Endothelial cell of umbilical vein (primary cell): ENCODE measurements around the gene SYTL3. TPM values are rescaled to one million over a fixed set of nuclear protein-coding genes. Genes with fewer than 3 reads are reported as not detected.
A peak's percentile ranks its signal among the peaks of the same experiment; 100 is the strongest.

Experiments used
- BruUV-seq: library from RNA; stranded (reverse); fragments of 400-500 nt; replicated peaks from 2 replicates; lab custom pipeline; 2021; lab: Mats Ljungman, UMichigan
- CTCF ChIA-PET: fragments of 300-600, 350-600 bp; sonication (Branson Sonifier 250); formaldehyde crosslinking; loops from one replicate; lab custom pipeline; 2021; ENCODE audit warnings: antibody characterized with exemption, inconsistent platforms; lab: Charles Lee
- POLR2A ChIA-PET: fragments of 300-600, 350-600 bp; sonication (Branson Sonifier 250); formaldehyde crosslinking; loops from one replicate; lab custom pipeline; 2021; ENCODE audit warnings: antibody characterized with exemption, inconsistent platforms; lab: Charles Lee
- DNase-seq: peaks from one replicate; pipeline ENCODE4 v3.0.0-alpha.2; 2011; ENCODE audit warnings: low read depth, low spot score
- FAIRE-seq: peaks from 2 replicates; lab custom pipeline; 2011; peaks lifted over from hg19 to GRCh38; lab: Jason Lieb, UNC
- H2AFZ ChIP-seq: 2 replicates; pipeline ENCODE4 v1.6.0; 2012; ENCODE audit warnings: low read depth, low read length, control low read depth, inconsistent platforms
- H3K27ac ChIP-seq: 2 replicates; pipeline ENCODE4 v1.5.1; 2011; ENCODE audit warnings: low read depth, mild to moderate bottlenecking, control low read depth, low read length, moderate library complexity; ENCODE audit not compliant: insufficient read depth
- H3K27me3 ChIP-seq, 2 experiments: 2 replicates each; pipeline versions ENCODE4 v1.6.0 to v1.6.1; 2011; ENCODE audit warnings: low read length in 2 of 2, mixed read lengths in 1 of 2; ENCODE audit not compliant: control insufficient read depth in 2 of 2, insufficient read depth in 2 of 2
- H3K36me3 ChIP-seq, 2 experiments: 2 replicates in 1 of 2; 3 replicates in 1 of 2; pipeline ENCODE4 v1.5.1; 2011; ENCODE audit warnings: low read length in 2 of 2, mild to moderate bottlenecking in 1 of 2, moderate library complexity in 1 of 2; ENCODE audit not compliant: control insufficient read depth in 2 of 2, insufficient read depth in 2 of 2; ENCODE audit errors: extremely low read depth in 1 of 2
- H3K4me1 ChIP-seq: 3 replicates; pipeline ENCODE4 v1.5.1; 2011; ENCODE audit warnings: mild to moderate bottlenecking, low read length; ENCODE audit not compliant: control insufficient read depth, insufficient read depth; ENCODE audit errors: extremely low read depth
- H3K4me2 ChIP-seq: 2 replicates; pipeline ENCODE4 v1.6.1; 2011; ENCODE audit warnings: low read length, control low read depth, mixed read lengths; ENCODE audit not compliant: insufficient read depth
- H3K4me3 ChIP-seq, 3 experiments: fragments of 200-600 bp in 1 of 3; sonication (generic), shearing (Covaris generic) in 1 of 3; replicated peaks in 1 of 3; 2 replicates each; pipeline ENCODE4 v1.5.1; 2011 to 2016; ENCODE audit warnings: control low read depth in 3 of 3, low read length in 3 of 3, mild to moderate bottlenecking in 2 of 3, inconsistent platforms in 1 of 3, low read depth in 1 of 3, moderate library complexity in 1 of 3; ENCODE audit not compliant: insufficient read depth in 1 of 3
- H3K79me2 ChIP-seq: 2 replicates; pipeline ENCODE4 v1.6.0; 2012; ENCODE audit warnings: low read length, inconsistent platforms; ENCODE audit not compliant: control insufficient read depth, insufficient read depth
- H3K9ac ChIP-seq: replicated peaks from 2 replicates; pipeline ENCODE3; 2011; ENCODE audit warnings: low read length, control low read depth; ENCODE audit not compliant: insufficient read depth; ENCODE audit errors: extremely low read depth
- H3K9me1 ChIP-seq: replicated peaks from 3 replicates; pipeline ENCODE4 v1.6.0; 2011; ENCODE audit warnings: mild to moderate bottlenecking, low read length; ENCODE audit not compliant: control insufficient read depth, insufficient read depth; ENCODE audit errors: extremely low read depth
- H3K9me3 ChIP-seq: replicated peaks from 2 replicates; pipeline ENCODE4 v1.5.1; 2012; ENCODE audit warnings: low read length, inconsistent platforms; ENCODE audit not compliant: control insufficient read depth, insufficient read depth
- H4K20me1 ChIP-seq: replicated peaks from 2 replicates; pipeline ENCODE3; 2011; ENCODE audit warnings: mild to moderate bottlenecking, low read length; ENCODE audit not compliant: control insufficient read depth, insufficient read depth; ENCODE audit errors: extremely low read depth
- EZH2 ChIP-seq: IDR thresholded peaks from 2 replicates; pipeline ENCODE4 v1.6.1; 2012; ENCODE audit warnings: borderline replicate concordance, low read depth, mild to moderate bottlenecking, moderate library complexity, low read length, inconsistent platforms; ENCODE audit not compliant: severe bottlenecking
- GATA2 ChIP-seq: IDR thresholded peaks from 2 replicates; pipeline ENCODE4 v1.7.0; 2011; ENCODE audit warnings: low read depth, mild to moderate bottlenecking, moderate library complexity, mixed read lengths, low read length; ENCODE audit not compliant: insufficient read length, insufficient read depth
- JUN ChIP-seq: IDR thresholded peaks from 2 replicates; pipeline ENCODE4 v1.6.1; 2011; ENCODE audit warnings: borderline replicate concordance, low read depth; ENCODE audit not compliant: insufficient read length, insufficient read depth
- MAX ChIP-seq: IDR thresholded peaks from 2 replicates; pipeline ENCODE4 v1.6.1; 2011; ENCODE audit not compliant: insufficient read depth, insufficient read length
- POLR2AphosphoS5 ChIP-seq: IDR thresholded peaks from 2 replicates; pipeline ENCODE4 v1.6.1; 2012; ENCODE audit warnings: low read depth, mild to moderate bottlenecking, control low read depth, low read length, moderate library complexity; ENCODE audit not compliant: insufficient read depth
- dilution Hi-C: fragments of 300-500 bp; cut with MboI; formaldehyde crosslinking; loops from one replicate; pipeline ENCODE4 v1.15.0; 2019; ENCODE audit warnings: low sequenced_read_pairs; ENCODE audit not compliant: extremely low pct_ligation_motif_present
- intact Hi-C: fragments of 100-400 bp; cut with micrococcal nuclease; formaldehyde crosslinking; loops from one replicate; pipeline ENCODE4 v1.10.0; 2022
- polyA plus RNA-seq, 4 experiments: library from polyadenylated mRNA; depleted of rRNA in 3 of 4; stranded (reverse) in 3 of 4; unstranded in 1 of 4; fragments of >200 nt; gene quantifications; 2 replicates each; pipeline versions ENCODE4 v1.2.1 to v1.2.3, GENCODE V29; 2011 to 2012; ENCODE audit warnings: missing spikeins in 1 of 4
- total RNA-seq: library from RNA; stranded (reverse); gene quantifications from 2 replicates; pipeline ENCODE4 v1.2.3, GENCODE V29; 2021
- TF ChIP-seq, protein P1 (sequence below), 2 donors: IDR thresholded peaks; 1 replicate in 1 of 2; 2 replicates in 1 of 2; pipeline ENCODE4 v1.5.1; 2011; ENCODE audit warnings: low read length in 2 of 2, mild to moderate bottlenecking in 2 of 2, moderate library complexity in 2 of 2, control low read depth in 1 of 2, inconsistent platforms in 1 of 2, low read depth in 1 of 2; ENCODE audit not compliant: insufficient read depth in 1 of 2; ENCODE audit errors: extremely low read depth in 1 of 2

SYTL3 gene
- total and polyA plus RNA-seq, 2 donors (not counting 3 experiments of a cell fraction or from before 2014, with no cell fraction given): 0.59 to 0.77 TPM

DNA sequence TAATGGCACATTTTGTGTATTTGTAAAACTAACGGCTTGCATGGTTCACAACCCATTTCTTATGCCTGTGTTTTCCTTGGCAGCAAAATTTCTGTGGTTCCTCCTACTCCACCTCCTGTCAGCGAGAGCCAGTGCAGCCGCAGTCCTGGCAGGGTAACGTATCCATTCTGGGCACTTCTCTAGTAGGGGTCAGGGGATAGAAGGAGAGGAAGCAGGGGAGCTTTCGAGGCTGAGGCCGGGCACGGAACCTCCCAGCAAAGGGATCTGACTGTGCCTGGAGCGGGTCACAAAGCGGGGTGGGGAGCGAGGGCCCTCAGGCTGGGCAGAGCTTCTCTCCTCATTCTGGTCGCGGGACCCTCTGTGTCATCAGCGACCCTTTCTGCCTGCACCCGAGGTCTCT, 58.4 kb downstream of the SYTL3 start:
- POLR2A ChIA-PET: no interaction called here
- no peaks in the 10 kb centered on the region for H4K20me1 ChIP-seq
- H3K9me1 ChIP-seq: no peaks in the 10 kb centered on the region
- no TSS peak for BruUV-seq
- H3K4me3 ChIP-seq: no peak overlapping the region
- no peaks in the 10 kb centered on the region for H3K9me3 ChIP-seq
- H3K27me3 ChIP-seq: no peaks in the 10 kb centered on the region
- dilution Hi-C loops (no loop called here), intact Hi-C loops (loop anchor here (10.0 kb wide), 1 partner anchor 77 kb away; no protein-coding TSS in a partner anchor)
- DNase-seq (peak; percentile 53), FAIRE-seq (peak; percentile 8)
- CTCF ChIA-PET: interaction anchor here (1.0 to 3.9 kb wide), 12 partner anchors 8 to 426 kb away, joined by 3 to 51 read pairs (median 10); no protein-coding TSS in a partner anchor
- peaks cover 23% of the 10 kb centered on the region for H3K4me1 ChIP-seq
- TF ChIP-seq POLR2AphosphoS5 (no peak), EZH2 (no peak), GATA2 (no peak), MAX (no peak), JUN (no peak)
- TF ChIP-seq, protein P1, sequence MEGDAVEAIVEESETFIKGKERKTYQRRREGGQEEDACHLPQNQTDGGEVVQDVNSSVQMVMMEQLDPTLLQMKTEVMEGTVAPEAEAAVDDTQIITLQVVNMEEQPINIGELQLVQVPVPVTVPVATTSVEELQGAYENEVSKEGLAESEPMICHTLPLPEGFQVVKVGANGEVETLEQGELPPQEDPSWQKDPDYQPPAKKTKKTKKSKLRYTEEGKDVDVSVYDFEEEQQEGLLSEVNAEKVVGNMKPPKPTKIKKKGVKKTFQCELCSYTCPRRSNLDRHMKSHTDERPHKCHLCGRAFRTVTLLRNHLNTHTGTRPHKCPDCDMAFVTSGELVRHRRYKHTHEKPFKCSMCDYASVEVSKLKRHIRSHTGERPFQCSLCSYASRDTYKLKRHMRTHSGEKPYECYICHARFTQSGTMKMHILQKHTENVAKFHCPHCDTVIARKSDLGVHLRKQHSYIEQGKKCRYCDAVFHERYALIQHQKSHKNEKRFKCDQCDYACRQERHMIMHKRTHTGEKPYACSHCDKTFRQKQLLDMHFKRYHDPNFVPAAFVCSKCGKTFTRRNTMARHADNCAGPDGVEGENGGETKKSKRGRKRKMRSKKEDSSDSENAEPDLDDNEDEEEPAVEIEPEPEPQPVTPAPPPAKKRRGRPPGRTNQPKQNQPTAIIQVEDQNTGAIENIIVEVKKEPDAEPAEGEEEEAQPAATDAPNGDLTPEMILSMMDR (IDR thresholded peaks at IDR 0.05; ENCODE audit: extremely low read depth in 1 of 2, insufficient read depth in 1 of 2, low read depth in 1 of 2, low read length in 2 of 2): peak in 1 of 2 donors; percentile 5
- no peak overlapping the region for H3K9ac ChIP-seq
- H3K27ac ChIP-seq: no peak overlapping the region
- H3K36me3 ChIP-seq: no peaks in the 10 kb centered on the region
- H3K79me2 ChIP-seq: no peaks in the 10 kb centered on the region
- H3K4me2 ChIP-seq: no peak overlapping the region
- peak overlapping the region; percentile 39 for H2AFZ ChIP-seq
